HEK293 (cell line): ENCODE results near the gene COL5A1.

Source experiments
- IKZF3 ChIP-seq: fragments of 450-650 bp; IDR thresholded peaks from 2 replicates; pipeline ENCODE4 v1.5.0; 2018; ENCODE audit warnings: missing biosample characterization, mild to moderate bottlenecking, missing genetic modification characterization, moderate library complexity
- INSM2 ChIP-seq: fragments of 450-650 bp; formaldehyde crosslinking; IDR thresholded peaks from 2 replicates; pipeline ENCODE4 v1.5.1; 2016; ENCODE audit warnings: missing biosample characterization, missing genetic modification characterization
- KLF1 ChIP-seq: fragments of 450-650 bp; formaldehyde crosslinking; IDR thresholded peaks from 2 replicates; pipeline ENCODE4 v1.5.1; 2016; ENCODE audit warnings: missing biosample characterization, missing genetic modification characterization
- KLF8 ChIP-seq: fragments of 450-650 bp; formaldehyde crosslinking; IDR thresholded peaks from 2 replicates; pipeline ENCODE4 v1.5.1; 2016; ENCODE audit warnings: missing biosample characterization, missing genetic modification characterization
- MEIS1 ChIP-seq: sonication (generic); formaldehyde crosslinking; IDR thresholded peaks from 2 replicates; pipeline ENCODE4 v1.8.1; 2022; ENCODE audit warnings: missing genetic modification reagents, mild to moderate bottlenecking, borderline replicate concordance
- OSR2 ChIP-seq: fragments of 450-650 bp; formaldehyde crosslinking; IDR thresholded peaks from 2 replicates; pipeline ENCODE4 v1.5.1; 2016; ENCODE audit warnings: missing biosample characterization, missing genetic modification characterization
- PRDM6 ChIP-seq: fragments of 450-650 bp; formaldehyde crosslinking; IDR thresholded peaks from 2 replicates; pipeline ENCODE4 v1.5.1; 2017; ENCODE audit warnings: missing biosample characterization, missing genetic modification characterization
- ZBTB8A ChIP-seq: fragments of 450-650 bp; formaldehyde crosslinking; IDR thresholded peaks from 2 replicates; pipeline ENCODE4 v1.5.1; 2016; ENCODE audit warnings: missing biosample characterization, missing genetic modification characterization
- ZFP3 ChIP-seq: fragments of 450-650 bp; formaldehyde crosslinking; IDR thresholded peaks from 2 replicates; pipeline ENCODE4 v1.5.1; 2016; ENCODE audit warnings: low read depth, missing biosample characterization, missing genetic modification characterization
- ZNF155 ChIP-seq: fragments of 450-650 bp; formaldehyde crosslinking; IDR thresholded peaks from 2 replicates; pipeline ENCODE4 v1.5.1; 2016; ENCODE audit warnings: missing biosample characterization, missing genetic modification characterization
- ZNF2 ChIP-seq: fragments of 450-650 bp; formaldehyde crosslinking; IDR thresholded peaks from 2 replicates; pipeline ENCODE4 v1.5.1; 2016; ENCODE audit warnings: missing biosample characterization, missing genetic modification characterization
- ZNF214 ChIP-seq: fragments of 450-650 bp; formaldehyde crosslinking; IDR thresholded peaks from 2 replicates; pipeline ENCODE4 v1.5.1; 2017; ENCODE audit warnings: missing biosample characterization, mild to moderate bottlenecking, missing genetic modification characterization, borderline replicate concordance
- ZNF23 ChIP-seq: fragments of 450-650 bp; formaldehyde crosslinking; IDR thresholded peaks from 2 replicates; pipeline ENCODE4 v1.5.1; 2016; ENCODE audit warnings: missing biosample characterization, missing genetic modification characterization, borderline replicate concordance
- ZNF248 ChIP-seq: fragments of 450-650 bp; formaldehyde crosslinking; IDR thresholded peaks from 2 replicates; pipeline ENCODE4 v1.5.1; 2017; ENCODE audit warnings: missing biosample characterization, missing genetic modification characterization
- ZNF335 ChIP-seq: fragments of 450-650 bp; formaldehyde crosslinking; conservative IDR thresholded peaks from 2 replicates; pipeline ENCODE4 v1.5.1; 2016; ENCODE audit warnings: missing biosample characterization, missing genetic modification characterization
- ZNF416 ChIP-seq: fragments of 450-650 bp; formaldehyde crosslinking; IDR thresholded peaks from 2 replicates; pipeline ENCODE4 v1.5.1; 2016; ENCODE audit warnings: missing biosample characterization, missing genetic modification characterization
- ZNF501 ChIP-seq: fragments of 450-650 bp; formaldehyde crosslinking; IDR thresholded peaks from 2 replicates; pipeline ENCODE4 v1.5.1; 2016; ENCODE audit warnings: missing biosample characterization, missing genetic modification characterization
- ZNF529 ChIP-seq: fragments of 450-650 bp; formaldehyde crosslinking; IDR thresholded peaks from 2 replicates; pipeline ENCODE4 v1.5.1; 2017; ENCODE audit warnings: missing genetic modification characterization, missing biosample characterization; ENCODE audit not compliant: insufficient replicate concordance
- ZNF561 ChIP-seq: fragments of 450-650 bp; IDR thresholded peaks from 2 replicates; pipeline ENCODE4 v1.5.1; 2018; ENCODE audit warnings: missing biosample characterization, missing genetic modification characterization, borderline replicate concordance
- ZNF571 ChIP-seq: fragments of 450-650 bp; formaldehyde crosslinking; IDR thresholded peaks from 2 replicates; pipeline ENCODE4 v1.5.0; 2017; ENCODE audit warnings: missing biosample characterization, missing genetic modification characterization
- ZNF596 ChIP-seq: fragments of 450-650 bp; IDR thresholded peaks from 2 replicates; pipeline ENCODE4 v1.5.0; 2018; ENCODE audit warnings: missing biosample characterization, mild to moderate bottlenecking, missing genetic modification characterization, moderate library complexity
- ZNF701 ChIP-seq: fragments of 450-650 bp; formaldehyde crosslinking; IDR thresholded peaks from 2 replicates; pipeline ENCODE4 v1.5.1; 2016; ENCODE audit warnings: missing biosample characterization, missing genetic modification characterization
- ZNF768 ChIP-seq: fragments of 450-650 bp; formaldehyde crosslinking; IDR thresholded peaks from 2 replicates; pipeline ENCODE4 v1.5.1; 2018; ENCODE audit warnings: missing biosample characterization, mild to moderate bottlenecking, missing genetic modification characterization
- ZNF791 ChIP-seq: fragments of 450-650 bp; formaldehyde crosslinking; IDR thresholded peaks from 2 replicates; pipeline ENCODE4 v1.5.1; 2016; ENCODE audit warnings: missing biosample characterization, missing genetic modification characterization
- ZNF792 ChIP-seq: fragments of 450-650 bp; formaldehyde crosslinking; IDR thresholded peaks from 2 replicates; pipeline ENCODE4 v1.5.1; 2016; ENCODE audit warnings: missing biosample characterization, missing genetic modification characterization
- TF ChIP-seq, protein P1 (sequence below): fragments of 450-650 bp; formaldehyde crosslinking; IDR thresholded peaks from 2 replicates; pipeline ENCODE4 v1.5.1; 2016; ENCODE audit warnings: missing biosample characterization, missing genetic modification characterization, low read depth
- TF ChIP-seq, protein P2 (sequence below): fragments of 450-650 bp; formaldehyde crosslinking; conservative IDR thresholded peaks from 2 replicates; pipeline ENCODE4 v1.5.1; 2016; ENCODE audit warnings: low read depth, missing biosample characterization, missing genetic modification characterization
- TF ChIP-seq, protein P3 (sequence below): fragments of 450-650 bp; formaldehyde crosslinking; IDR thresholded peaks from 2 replicates; pipeline ENCODE4 v1.5.1; 2016; ENCODE audit warnings: missing biosample characterization, missing genetic modification characterization, borderline replicate concordance

Gene COL5A1

GRCh38 chr9:134641173-134641989, at the start of gene COL5A1 (continued):
- TF ChIP-seq PRDM6 (tag by site-specific recombination) (no peak), ZNF561 (tag by site-specific recombination) (no peak), INSM2 (tag by site-specific recombination) (no peak), OSR2 (tag by site-specific recombination) (no peak), ZNF214 (no peak), ZNF23 (tag by site-specific recombination) (no peak), ZNF792 (tag by site-specific recombination) (no peak), KLF1 (no peak; the same call in 1 of the 2 replicates), ZNF701 (tag by site-specific recombination) (no peak), ZNF501 (no peak), ZNF571 (tag by site-specific recombination) (no peak), KLF8 (tag by site-specific recombination) (0 out of 2 replicates have a peak, but pooled peaks have one; percentile 25), ZNF335 (tag by site-specific recombination) (peak; percentile 68), ZNF155 (tag by site-specific recombination) (no peak), ZNF416 (tag by site-specific recombination) (no peak), ZNF248 (no peak), ZFP3 (tag by site-specific recombination) (no peak), ZNF791 (tag by site-specific recombination) (no peak), ZNF596 (tag by site-specific recombination) (no peak), ZNF768 (tag by site-specific recombination) (no peak), MEIS1 (CRISPR knock-in tag) (no peak), ZNF2 (no peak), ZBTB8A (tag by site-specific recombination) (peak; percentile 98), ZNF529 (no peak), IKZF3 (tag by site-specific recombination) (peak; percentile 84)
- TF ChIP-seq, protein P1, sequence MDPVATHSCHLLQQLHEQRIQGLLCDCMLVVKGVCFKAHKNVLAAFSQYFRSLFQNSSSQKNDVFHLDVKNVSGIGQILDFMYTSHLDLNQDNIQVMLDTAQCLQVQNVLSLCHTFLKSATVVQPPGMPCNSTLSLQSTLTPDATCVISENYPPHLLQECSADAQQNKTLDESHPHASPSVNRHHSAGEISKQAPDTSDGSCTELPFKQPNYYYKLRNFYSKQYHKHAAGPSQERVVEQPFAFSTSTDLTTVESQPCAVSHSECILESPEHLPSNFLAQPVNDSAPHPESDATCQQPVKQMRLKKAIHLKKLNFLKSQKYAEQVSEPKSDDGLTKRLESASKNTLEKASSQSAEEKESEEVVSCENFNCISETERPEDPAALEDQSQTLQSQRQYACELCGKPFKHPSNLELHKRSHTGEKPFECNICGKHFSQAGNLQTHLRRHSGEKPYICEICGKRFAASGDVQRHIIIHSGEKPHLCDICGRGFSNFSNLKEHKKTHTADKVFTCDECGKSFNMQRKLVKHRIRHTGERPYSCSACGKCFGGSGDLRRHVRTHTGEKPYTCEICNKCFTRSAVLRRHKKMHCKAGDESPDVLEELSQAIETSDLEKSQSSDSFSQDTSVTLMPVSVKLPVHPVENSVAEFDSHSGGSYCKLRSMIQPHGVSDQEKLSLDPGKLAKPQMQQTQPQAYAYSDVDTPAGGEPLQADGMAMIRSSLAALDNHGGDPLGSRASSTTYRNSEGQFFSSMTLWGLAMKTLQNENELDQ (tag by site-specific recombination): no peak
- TF ChIP-seq, protein P2, sequence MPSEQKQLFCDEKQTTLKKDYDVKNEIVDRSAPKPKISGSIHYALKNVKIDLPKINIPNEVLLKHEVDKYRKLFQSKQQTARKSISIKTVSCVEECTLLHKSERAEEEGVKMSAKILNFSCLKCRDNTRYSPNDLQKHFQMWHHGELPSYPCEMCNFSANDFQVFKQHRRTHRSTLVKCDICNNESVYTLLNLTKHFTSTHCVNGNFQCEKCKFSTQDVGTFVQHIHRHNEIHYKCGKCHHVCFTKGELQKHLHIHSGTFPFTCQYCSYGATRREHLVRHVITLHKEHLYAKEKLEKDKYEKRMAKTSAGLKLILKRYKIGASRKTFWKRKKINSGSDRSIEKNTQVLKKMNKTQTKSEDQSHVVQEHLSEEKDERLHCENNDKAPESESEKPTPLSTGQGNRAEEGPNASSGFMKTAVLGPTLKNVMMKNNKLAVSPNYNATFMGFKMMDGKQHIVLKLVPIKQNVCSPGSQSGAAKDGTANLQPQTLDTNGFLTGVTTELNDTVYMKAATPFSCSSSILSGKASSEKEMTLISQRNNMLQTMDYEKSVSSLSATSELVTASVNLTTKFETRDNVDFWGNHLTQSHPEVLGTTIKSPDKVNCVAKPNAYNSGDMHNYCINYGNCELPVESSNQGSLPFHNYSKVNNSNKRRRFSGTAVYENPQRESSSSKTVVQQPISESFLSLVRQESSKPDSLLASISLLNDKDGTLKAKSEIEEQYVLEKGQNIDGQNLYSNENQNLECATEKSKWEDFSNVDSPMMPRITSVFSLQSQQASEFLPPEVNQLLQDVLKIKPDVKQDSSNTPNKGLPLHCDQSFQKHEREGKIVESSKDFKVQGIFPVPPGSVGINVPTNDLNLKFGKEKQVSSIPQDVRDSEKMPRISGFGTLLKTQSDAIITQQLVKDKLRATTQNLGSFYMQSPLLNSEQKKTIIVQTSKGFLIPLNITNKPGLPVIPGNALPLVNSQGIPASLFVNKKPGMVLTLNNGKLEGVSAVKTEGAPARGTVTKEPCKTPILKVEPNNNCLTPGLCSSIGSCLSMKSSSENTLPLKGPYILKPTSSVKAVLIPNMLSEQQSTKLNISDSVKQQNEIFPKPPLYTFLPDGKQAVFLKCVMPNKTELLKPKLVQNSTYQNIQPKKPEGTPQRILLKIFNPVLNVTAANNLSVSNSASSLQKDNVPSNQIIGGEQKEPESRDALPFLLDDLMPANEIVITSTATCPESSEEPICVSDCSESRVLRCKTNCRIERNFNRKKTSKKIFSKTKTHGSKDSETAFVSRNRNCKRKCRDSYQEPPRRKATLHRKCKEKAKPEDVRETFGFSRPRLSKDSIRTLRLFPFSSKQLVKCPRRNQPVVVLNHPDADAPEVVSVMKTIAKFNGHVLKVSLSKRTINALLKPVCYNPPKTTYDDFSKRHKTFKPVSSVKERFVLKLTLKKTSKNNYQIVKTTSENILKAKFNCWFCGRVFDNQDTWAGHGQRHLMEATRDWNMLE (tag by site-specific recombination): no peak
- TF ChIP-seq, protein P3, sequence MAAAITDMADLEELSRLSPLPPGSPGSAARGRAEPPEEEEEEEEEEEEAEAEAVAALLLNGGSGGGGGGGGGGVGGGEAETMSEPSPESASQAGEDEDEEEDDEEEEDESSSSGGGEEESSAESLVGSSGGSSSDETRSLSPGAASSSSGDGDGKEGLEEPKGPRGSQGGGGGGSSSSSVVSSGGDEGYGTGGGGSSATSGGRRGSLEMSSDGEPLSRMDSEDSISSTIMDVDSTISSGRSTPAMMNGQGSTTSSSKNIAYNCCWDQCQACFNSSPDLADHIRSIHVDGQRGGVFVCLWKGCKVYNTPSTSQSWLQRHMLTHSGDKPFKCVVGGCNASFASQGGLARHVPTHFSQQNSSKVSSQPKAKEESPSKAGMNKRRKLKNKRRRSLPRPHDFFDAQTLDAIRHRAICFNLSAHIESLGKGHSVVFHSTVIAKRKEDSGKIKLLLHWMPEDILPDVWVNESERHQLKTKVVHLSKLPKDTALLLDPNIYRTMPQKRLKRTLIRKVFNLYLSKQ: no peak
